ENCODE data around the gene PON3. TPM values are rescaled to one million over a fixed set of nuclear protein-coding genes. Genes with fewer than 3 reads are reported as not detected.

Gene PON3
- polyA plus RNA-seq, 4 donors, result 2.4 to 15.6 (median 6.7) TPM

Other genes starting within 250 kb of the PON3 start
- 1 to 10 TPM in 1 of 4 donors, under 1 TPM in 1, not detected in 2; 0.04 to 9.5 TPM for gene PON1, start 71.8 kb downstream of the PON3 start, polyA plus RNA-seq
- gene PON2, start 38.7 kb upstream of the PON3 start, polyA plus RNA-seq, result 100 to 1,000 TPM in 2 of 4 donors, 10 to 100 TPM in 2; 51.6 to 325 (median 93.7) TPM
- gene ASB4, start 89.6 kb upstream of the PON3 start, polyA plus RNA-seq, result 1 to 10 TPM in 1 of 4 donors, under 1 TPM in 2, not detected in 1; 0.09 to 1.4 (median 0.38) TPM
- 100 to 1,000 TPM in 1 of 4 donors, 10 to 100 TPM in 2, 1 to 10 TPM in 1; 9.1 to 210 (median 84.3) TPM for gene PDK4, start 200.1 kb upstream of the PON3 start, polyA plus RNA-seq

Measured in small intestine (tissue), 4 donors.